ENCODE measurements around the gene RAB1A.

- TF ChIP-seq CTCF (IDR thresholded peaks at IDR 0.05 in 2 of 3, conservative IDR thresholded peaks at IDR 0.05 in 1 of 3; ENCODE audit: insufficient read depth in 2 of 3, low read depth in 1 of 3, low read length in 3 of 3): no peak
- no peak for TF ChIP-seq REST (IDR thresholded peaks at IDR 0.05; ENCODE audit: borderline replicate concordance)
- no peak for TF ChIP-seq REST (CRISPR knock-in tag; IDR thresholded peaks at IDR 0.05; ENCODE audit: low read depth)
- TF ChIP-seq JUND (IDR thresholded peaks at IDR 0.05; ENCODE audit: borderline replicate concordance, low read depth, low read length): no peak
- no peak for TF ChIP-seq JUND (tag; IDR thresholded peaks at IDR 0.05; ENCODE audit: borderline replicate concordance, low read depth, low read length)
- no peak for TF ChIP-seq POLR2AphosphoS5 (IDR thresholded peaks at IDR 0.05; ENCODE audit: control insufficient read depth, insufficient read depth, low read depth, low read length)
- TF ChIP-seq MBD2 (IDR thresholded peaks at IDR 0.05; ENCODE audit: borderline replicate concordance, low read depth): no peak
- no peak for TF ChIP-seq DACH1 (IDR thresholded peaks at IDR 0.05; ENCODE audit: partially characterized antibody)
- TF ChIP-seq ATF4 (CRISPR knock-in tag; IDR thresholded peaks at IDR 0.05): no peak
Observed at GRCh38 chr2:65039640-65040039, 90.3 kb downstream of the RAB1A start.

Measured in K562 (cell line).